Left ventricle myocardium inferior (tissue), 1 donor: ENCODE measurements around the gene KCNQ1. TPM values are rescaled to one million over a fixed set of nuclear protein-coding genes. Genes with fewer than 3 reads are reported as not detected.

Experiments
- DNase-seq: peaks from one replicate; pipeline ENCODE4 v3.0.0-alpha.2; 2020
- H3K27ac ChIP-seq: fragments of 200-600 bp; replicated peaks from 2 replicates; pipeline ENCODE4 v1.8.0; 2021
- H3K27me3 ChIP-seq: fragments of 200-600 bp; 2 replicates; pipeline ENCODE4 v1.8.0; 2021; ENCODE audit warnings: low read depth
- H3K36me3 ChIP-seq: fragments of 200-600 bp; 2 replicates; pipeline ENCODE4 v1.8.0; 2021
- H3K4me1 ChIP-seq: fragments of 200-600 bp; 2 replicates; pipeline ENCODE4 v1.8.0; 2021
- H3K4me3 ChIP-seq: fragments of 200-600 bp; 2 replicates; pipeline ENCODE4 v1.8.0; 2021; ENCODE audit warnings: mild to moderate bottlenecking, moderate library complexity
- H3K9me3 ChIP-seq: fragments of 200-600 bp; replicated peaks from 2 replicates; pipeline ENCODE4 v1.8.0; 2021
- CTCF ChIP-seq: fragments of 200-600 bp; IDR thresholded peaks from 2 replicates; pipeline ENCODE4 v1.8.0; 2021; ENCODE audit warnings: antibody characterized with exemption, mild to moderate bottlenecking, borderline replicate concordance
- intact Hi-C: fragments of 100-400 bp; cut with micrococcal nuclease; formaldehyde crosslinking; loops from one replicate; pipeline ENCODE4 v1.11.0; 2022
- total RNA-seq: library from RNA; stranded (reverse); fragmentation: NEBNext Ultra II Directional; extraction: Animal tissue kit (Norgen Biotek cat#: 25700); gene quantifications from one replicate; pipeline ENCODE4 v1.2.1, GENCODE V29; 2021
- donor health status: DM: no; HTN: yes; CAD: no; lungs with severe emphysema.

The KCNQ1 gene
- total RNA-seq, 1 donor from 2014 or later: 41.8 TPM

- DNase-seq: peak; percentile 49
- no peak for TF ChIP-seq CTCF
- intact Hi-C loops: no loop called here
- H3K27me3 ChIP-seq: no peaks in the 10 kb centered on the region
- peaks cover 99% of the 10 kb centered on the region for H3K9me3 ChIP-seq
- H3K4me3 ChIP-seq: no peak overlapping the region
- peaks cover 10% of the 10 kb centered on the region for H3K4me1 ChIP-seq
- H3K36me3 ChIP-seq: no peaks in the 10 kb centered on the region
- peak overlapping the region; percentile 52 for H3K27ac ChIP-seq
Measured at GRCh38 chr11:2651826-2652271, 207.0 kb downstream of the KCNQ1 start.

GRCh38 chr11:2652333-2653197 is 207.8 kb downstream of the KCNQ1 start:
- intact Hi-C loops: no loop called here
- DNase-seq: no peak
- Histone ChIP-seq H3K9me3 (peaks cover 99% of the 10 kb centered on the region), H3K4me3 (no peak overlapping the region), H3K4me1 (peaks cover 10% of the 10 kb centered on the region), H3K27ac (peak overlapping the region; percentile 52), H3K36me3 (no peaks in the 10 kb centered on the region), H3K27me3 (no peaks in the 10 kb centered on the region)
- no peak for TF ChIP-seq CTCF

- no peak for DNase-seq
- Histone ChIP-seq H3K27me3 (no peaks in the 10 kb centered on the region), H3K27ac (no peak overlapping the region), H3K36me3 (no peaks in the 10 kb centered on the region), H3K4me3 (no peak overlapping the region), H3K9me3 (peaks cover 99% of the 10 kb centered on the region), H3K4me1 (peaks cover 14% of the 10 kb centered on the region)
- intact Hi-C loops: no loop called here
- TF ChIP-seq CTCF: no peak
Measured at GRCh38 chr11:2653198-2653551, 208.4 kb downstream of the KCNQ1 start.

GRCh38 chr11:2653930-2654739 is 209.3 kb downstream of the KCNQ1 start:
- H3K27ac ChIP-seq: no peak overlapping the region
- no peak for DNase-seq
- H3K4me3 ChIP-seq: no peak overlapping the region
- H3K9me3 ChIP-seq: peaks cover 99% of the 10 kb centered on the region
- no peaks in the 10 kb centered on the region for H3K27me3 ChIP-seq
- peaks cover 23% of the 10 kb centered on the region for H3K4me1 ChIP-seq
- intact Hi-C loops: no loop called here
- H3K36me3 ChIP-seq: no peaks in the 10 kb centered on the region
- no peak for TF ChIP-seq CTCF

DNA sequence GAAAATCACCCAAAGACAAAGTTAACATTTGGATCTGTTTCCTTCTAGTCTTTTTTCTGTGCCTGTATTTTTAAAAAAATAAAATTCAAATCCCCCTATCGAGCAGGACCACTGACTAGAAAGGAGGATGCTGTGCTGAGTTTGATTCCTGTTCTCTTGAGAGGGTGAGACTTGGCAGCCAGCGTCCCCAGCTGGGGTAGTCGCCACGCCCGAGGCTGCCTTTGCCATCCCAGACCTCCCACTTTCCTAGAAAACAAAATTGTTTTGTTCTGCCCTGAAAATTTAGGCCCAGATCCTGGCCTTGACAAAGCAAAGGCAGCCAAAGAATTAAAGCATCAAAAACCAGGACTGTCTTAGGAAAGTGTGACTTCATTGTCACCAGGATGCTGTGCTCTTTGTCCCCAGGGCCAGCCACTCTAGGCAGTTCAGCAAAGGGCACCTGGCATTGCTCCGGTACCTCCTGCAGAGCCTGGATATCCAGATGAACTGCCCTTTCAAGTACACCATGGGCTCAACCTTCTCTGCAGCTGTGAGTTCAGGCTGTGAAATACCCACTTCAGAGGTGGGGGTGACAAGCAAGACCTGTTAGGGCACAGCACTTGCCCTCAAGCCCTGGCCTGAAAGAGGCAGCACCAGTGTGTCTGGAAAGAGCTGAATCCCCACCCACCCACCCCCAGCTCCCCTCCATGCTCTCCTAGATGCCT is 210.4 kb downstream of the KCNQ1 start:
- peaks cover 99% of the 10 kb centered on the region for H3K9me3 ChIP-seq
- intact Hi-C loops: no loop called here
- H3K27ac ChIP-seq: no peak overlapping the region
- H3K4me3 ChIP-seq: no peak overlapping the region
- H3K36me3 ChIP-seq: peaks cover 4% of the 10 kb centered on the region
- TF ChIP-seq CTCF: no peak
- H3K4me1 ChIP-seq: peaks cover 26% of the 10 kb centered on the region
- H3K27me3 ChIP-seq: no peaks in the 10 kb centered on the region
- no peak for DNase-seq
